ENCODE data around the gene NMU. TPM values are rescaled to one million over a fixed set of nuclear protein-coding genes. Genes with fewer than 3 reads are reported as not detected.
"Not testable (repeated sequence)": the region's sequence is repeated elsewhere in the genome, so short reads cannot be mapped to it uniquely, and the experiment has no call there.

The NMU gene
- total RNA-seq, 1 donor from 2014 or later = not detected

GRCh38 chr4:55634417-55635128 is 1.5 kb downstream of the NMU start:
- DNase-seq (ENCODE audit: missing footprints) (no peak), ATAC-seq (no peak)
- intact Hi-C loops (cut with DNase I) = no loop called here

- DNase-seq (ENCODE audit: missing footprints) = no peak
- ATAC-seq = no peak
- intact Hi-C loops (cut with DNase I) = no loop called here
Measured at GRCh38 chr4:55633903-55634302, 2.2 kb downstream of the NMU start.

GRCh38 chr4:55625835-55626234 is 10.3 kb downstream of the NMU start:
- ATAC-seq (no peak), DNase-seq (ENCODE audit: missing footprints) (no peak)
- intact Hi-C loops (cut with DNase I) = no loop called here

GRCh38 chr4:55624063-55624462 is 12.0 kb downstream of the NMU start:
- DNase-seq (ENCODE audit: missing footprints); ATAC-seq; intact Hi-C loops (cut with DNase I): not testable (repeated sequence)

GRCh38 chr4:55618546-55619143 is 17.5 kb downstream of the NMU start:
- DNase-seq (ENCODE audit: missing footprints) (no peak), ATAC-seq (no peak)

GRCh38 chr4:55617587-55618197 is 18.4 kb downstream of the NMU start:
- DNase-seq (ENCODE audit: missing footprints) (no peak), ATAC-seq (no peak)
- intact Hi-C loops (cut with DNase I) = no loop called here

More at GRCh38 chr4:55618546-55619143, 17.5 kb downstream of the NMU start:
- intact Hi-C loops (cut with DNase I) = no loop called here

- no peak for ATAC-seq
- no peak for DNase-seq (ENCODE audit: missing footprints)
- intact Hi-C loops (cut with DNase I) = no loop called here
Measured at GRCh38 chr4:55615008-55615407, 21.1 kb downstream of the NMU start.

- no peak for ATAC-seq
- intact Hi-C loops (cut with DNase I) = no loop called here
- DNase-seq (ENCODE audit: missing footprints) = no peak
Measured at GRCh38 chr4:55613621-55614020, 22.5 kb downstream of the NMU start.

GRCh38 chr4:55612341-55612740 is 23.8 kb downstream of the NMU start:
- no peak for DNase-seq (ENCODE audit: missing footprints)
- no peak for ATAC-seq
- intact Hi-C loops (cut with DNase I) = no loop called here

GRCh38 chr4:55611358-55612059 is 24.6 kb downstream of the NMU start:
- ATAC-seq = no peak
- intact Hi-C loops (cut with DNase I) = no loop called here
- DNase-seq (ENCODE audit: missing footprints) = no peak

GRCh38 chr4:55610381-55610780 is 25.7 kb downstream of the NMU start:
- no peak for DNase-seq (ENCODE audit: missing footprints)
- ATAC-seq = no peak
- intact Hi-C loops (cut with DNase I) = no loop called here

- ATAC-seq (no peak), DNase-seq (ENCODE audit: missing footprints) (no peak)
- intact Hi-C loops (cut with DNase I) = no loop called here
Measured at GRCh38 chr4:55609393-55609866, 26.7 kb downstream of the NMU start.

- DNase-seq (ENCODE audit: missing footprints) = no peak
- no peak for ATAC-seq
- intact Hi-C loops (cut with DNase I) = no loop called here
Measured at GRCh38 chr4:55608591-55608990, 27.5 kb downstream of the NMU start.

GRCh38 chr4:55604996-55605395 is 31.1 kb downstream of the NMU start:
- DNase-seq (ENCODE audit: missing footprints) (no peak), ATAC-seq (no peak)
- intact Hi-C loops (cut with DNase I) = no loop called here

- DNase-seq (ENCODE audit: missing footprints) (no peak), ATAC-seq (no peak)
- intact Hi-C loops (cut with DNase I) = no loop called here
Measured at GRCh38 chr4:55600640-55601039, 35.5 kb downstream of the NMU start.

GRCh38 chr4:55598641-55599040 is 37.5 kb downstream of the NMU start:
- ATAC-seq = no peak
- intact Hi-C loops (cut with DNase I) = no loop called here

GRCh38 chr4:55592014-55592413 is 44.1 kb downstream of the NMU start, which contains the start of gene PDCL2:
PDCL2 (minus strand) TSS chr4:55592245; CDS start chr4:55592109, 136 bp downstream.
- peak; percentile 48 for DNase-seq (ENCODE audit: missing footprints)
- intact Hi-C loops (cut with DNase I) = no loop called here

More at GRCh38 chr4:55598641-55599040, 37.5 kb downstream of the NMU start:
- DNase-seq (ENCODE audit: missing footprints) = no peak

GRCh38 chr4:55588160-55588559 is 47.9 kb downstream of the NMU start:
- DNase-seq (ENCODE audit: missing footprints) (no peak), ATAC-seq (no peak)
- intact Hi-C loops (cut with DNase I) = no loop called here

More at GRCh38 chr4:55592014-55592413, 44.1 kb downstream of the NMU start, which contains the start of gene PDCL2:
- ATAC-seq = no peak

- ATAC-seq; intact Hi-C loops (cut with DNase I); DNase-seq (ENCODE audit: missing footprints): not testable (repeated sequence)
Measured at GRCh38 chr4:55582773-55583172, 53.3 kb downstream of the NMU start.
